GM12801 (cell line): ENCODE measurements around the gene CC2D1B.

ENCODE experiments used
- CTCF ChIP-seq: IDR thresholded peaks from one replicate; pipeline ENCODE4 v1.5.1; 2011; ENCODE audit warnings: control low read depth; ENCODE audit not compliant: insufficient read length; ENCODE audit errors: extremely low read depth

Gene CC2D1B

GRCh38 chr1:52365746-52366516 lies at the start of gene CC2D1B:
Gene CC2D1B (minus strand): TSS chr1:52366205. CDS start chr1:52364620, 1,585 bp downstream.
- TF ChIP-seq CTCF: no peak

GRCh38 chr1:52414942-52415341 lies 48.9 kb upstream of the CC2D1B start:
- TF ChIP-seq CTCF: no peak

GRCh38 chr1:52413410-52413989 lies 47.5 kb upstream of the CC2D1B start:
- no peak for TF ChIP-seq CTCF

- no peak for TF ChIP-seq CTCF
These were observed 39.0 kb upstream of the CC2D1B start for GRCh38 chr1:52404975-52405338.

GRCh38 chr1:52404116-52404974 lies 38.3 kb upstream of the CC2D1B start, which contains the start of the genes ORC1 and PRPF38A:
Gene ORC1 (minus strand): TSS chr1:52404423. CDS start chr1:52402223, 2,200 bp downstream.
Gene PRPF38A (plus strand): TSS chr1:52404602. CDS start chr1:52404750, 148 bp downstream.
- TF ChIP-seq CTCF: no peak

- no peak for TF ChIP-seq CTCF
These were observed 37.6 kb upstream of the CC2D1B start for GRCh38 chr1:52403566-52404115.

GRCh38 chr1:52402860-52403240 lies 36.8 kb upstream of the CC2D1B start:
- no peak for TF ChIP-seq CTCF
